PFSK-1 (cell line): Measurements from ENCODE around the gene FARS2.

Experiments
- FOXP2 ChIP-seq: optimal IDR thresholded peaks from 2 replicates; pipeline ENCODE3; 2011; ENCODE audit warnings: borderline replicate concordance, control low read depth, inconsistent platforms; ENCODE audit not compliant: insufficient read depth; ENCODE audit errors: extremely low read length, extremely low read depth
- TF ChIP-seq, protein P1 (sequence below), 2 experiments: IDR thresholded peaks; 2 replicates each; pipeline versions ENCODE4 v1.6.1 to v1.8.0; 2011 to 2012; ENCODE audit warnings: low read depth in 2 of 2, low read length in 2 of 2, control low read depth in 1 of 2, inconsistent platforms in 1 of 2, mild to moderate bottlenecking in 1 of 2, moderate library complexity in 1 of 2; ENCODE audit not compliant: insufficient read depth in 1 of 2

GRCh38 chr6:5308066-5308465 is 46.8 kb downstream of the FARS2 start:
- TF ChIP-seq, protein P1, sequence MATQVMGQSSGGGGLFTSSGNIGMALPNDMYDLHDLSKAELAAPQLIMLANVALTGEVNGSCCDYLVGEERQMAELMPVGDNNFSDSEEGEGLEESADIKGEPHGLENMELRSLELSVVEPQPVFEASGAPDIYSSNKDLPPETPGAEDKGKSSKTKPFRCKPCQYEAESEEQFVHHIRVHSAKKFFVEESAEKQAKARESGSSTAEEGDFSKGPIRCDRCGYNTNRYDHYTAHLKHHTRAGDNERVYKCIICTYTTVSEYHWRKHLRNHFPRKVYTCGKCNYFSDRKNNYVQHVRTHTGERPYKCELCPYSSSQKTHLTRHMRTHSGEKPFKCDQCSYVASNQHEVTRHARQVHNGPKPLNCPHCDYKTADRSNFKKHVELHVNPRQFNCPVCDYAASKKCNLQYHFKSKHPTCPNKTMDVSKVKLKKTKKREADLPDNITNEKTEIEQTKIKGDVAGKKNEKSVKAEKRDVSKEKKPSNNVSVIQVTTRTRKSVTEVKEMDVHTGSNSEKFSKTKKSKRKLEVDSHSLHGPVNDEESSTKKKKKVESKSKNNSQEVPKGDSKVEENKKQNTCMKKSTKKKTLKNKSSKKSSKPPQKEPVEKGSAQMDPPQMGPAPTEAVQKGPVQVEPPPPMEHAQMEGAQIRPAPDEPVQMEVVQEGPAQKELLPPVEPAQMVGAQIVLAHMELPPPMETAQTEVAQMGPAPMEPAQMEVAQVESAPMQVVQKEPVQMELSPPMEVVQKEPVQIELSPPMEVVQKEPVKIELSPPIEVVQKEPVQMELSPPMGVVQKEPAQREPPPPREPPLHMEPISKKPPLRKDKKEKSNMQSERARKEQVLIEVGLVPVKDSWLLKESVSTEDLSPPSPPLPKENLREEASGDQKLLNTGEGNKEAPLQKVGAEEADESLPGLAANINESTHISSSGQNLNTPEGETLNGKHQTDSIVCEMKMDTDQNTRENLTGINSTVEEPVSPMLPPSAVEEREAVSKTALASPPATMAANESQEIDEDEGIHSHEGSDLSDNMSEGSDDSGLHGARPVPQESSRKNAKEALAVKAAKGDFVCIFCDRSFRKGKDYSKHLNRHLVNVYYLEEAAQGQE (IDR thresholded peaks at IDR 0.05; ENCODE audit: insufficient read depth in 1 of 2, low read depth in 2 of 2, low read length in 2 of 2), result no peak
- TF ChIP-seq FOXP2, result no peak
